Brain microvascular endothelial cell (primary cell): Measurements from ENCODE around the gene AVPR2.

Experiments used
- DNase-seq: peaks from one replicate; pipeline ENCODE4 v3.0.0-alpha.2; 2020
- H3K27ac ChIP-seq: fragments of 250-450 bp; sonication (Bioruptor Pico); 2 replicates; pipeline ENCODE4 v1.5.1; 2020; ENCODE audit warnings: mild to moderate bottlenecking, moderate library complexity
- H3K27me3 ChIP-seq: fragments of 250-450 bp; sonication (Bioruptor Pico); replicated peaks from 2 replicates; pipeline ENCODE4 v1.5.1; 2020; ENCODE audit warnings: mild to moderate bottlenecking
- H3K36me3 ChIP-seq: fragments of 250-450 bp; sonication (Bioruptor Pico); replicated peaks from 2 replicates; pipeline ENCODE4 v1.5.1; 2020; ENCODE audit warnings: mild to moderate bottlenecking
- H3K4me3 ChIP-seq: 2 replicates; pipeline ENCODE4 v1.5.1; 2011; ENCODE audit warnings: low read depth, mild to moderate bottlenecking, control low read depth, low read length, moderate library complexity
- CTCF ChIP-seq: IDR thresholded peaks from 2 replicates; pipeline ENCODE4 v1.5.1; 2011; ENCODE audit warnings: low read depth, mild to moderate bottlenecking, moderate library complexity, low read length, control low read depth, inconsistent platforms; ENCODE audit errors: missing control alignments
- in situ Hi-C: cut with HindIII; loops from 2 replicates; pipeline ENCODE4 v1.10.0; 2017; ENCODE audit warnings: low sequenced_read_pairs, low pct_ligation_motif_present

The AVPR2 gene

DNA sequence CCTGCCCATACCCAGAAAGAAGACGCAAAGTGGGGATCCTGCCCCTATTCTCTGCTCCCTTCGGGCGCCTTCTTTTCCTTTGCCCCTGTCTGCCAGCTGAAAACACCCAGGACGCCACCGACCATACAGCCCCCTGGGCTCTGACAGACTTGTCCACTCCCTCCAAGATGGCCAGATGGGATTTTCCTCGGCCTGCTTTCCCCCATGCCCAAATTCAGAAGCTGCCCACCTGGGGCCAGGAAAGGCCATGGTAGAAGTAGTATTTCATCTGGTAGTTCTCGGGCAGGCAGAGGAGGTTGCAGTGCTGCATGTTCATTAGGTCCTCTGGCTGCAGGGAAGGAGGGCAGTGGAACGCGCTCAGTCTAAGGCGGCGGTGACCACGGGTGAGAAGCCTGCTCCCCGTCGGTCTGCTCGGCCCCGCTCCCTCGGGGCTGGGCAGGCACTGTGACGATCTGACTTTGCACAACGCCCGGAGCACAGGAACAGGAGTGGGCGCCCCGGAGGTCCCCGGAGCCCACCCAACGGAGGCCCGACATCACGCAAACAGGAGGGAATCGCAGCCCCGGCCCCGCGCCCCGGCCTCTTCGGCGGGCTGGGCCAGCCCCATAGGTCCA, 29.8 kb downstream of the AVPR2 start:
- in situ Hi-C loops: no loop called here
- Histone ChIP-seq H3K27me3 (no peaks in the 10 kb centered on the region), H3K36me3 (peaks cover 10% of the 10 kb centered on the region), H3K4me3 (peak overlapping the region; percentile 73), H3K27ac (peak overlapping the region; percentile 47)
- no peak for TF ChIP-seq CTCF
- no peak for DNase-seq

- Histone ChIP-seq H3K27me3 (no peaks in the 10 kb centered on the region), H3K36me3 (peaks cover 10% of the 10 kb centered on the region), H3K4me3 (peak within 1 kb of the TSS; percentile 73), H3K27ac (peak within 1 kb of the TSS; percentile 47)
- no peak for DNase-seq
- in situ Hi-C loops: no loop called here
- TF ChIP-seq CTCF: no peak
Measured at GRCh38 chrX:153934762-153935325, 30.4 kb downstream of the AVPR2 start, which contains the start of gene NAA10. TSS of gene NAA10 (minus strand) at chrX:153935037. CDS start at chrX:153934904, 133 bp downstream.

DNA sequence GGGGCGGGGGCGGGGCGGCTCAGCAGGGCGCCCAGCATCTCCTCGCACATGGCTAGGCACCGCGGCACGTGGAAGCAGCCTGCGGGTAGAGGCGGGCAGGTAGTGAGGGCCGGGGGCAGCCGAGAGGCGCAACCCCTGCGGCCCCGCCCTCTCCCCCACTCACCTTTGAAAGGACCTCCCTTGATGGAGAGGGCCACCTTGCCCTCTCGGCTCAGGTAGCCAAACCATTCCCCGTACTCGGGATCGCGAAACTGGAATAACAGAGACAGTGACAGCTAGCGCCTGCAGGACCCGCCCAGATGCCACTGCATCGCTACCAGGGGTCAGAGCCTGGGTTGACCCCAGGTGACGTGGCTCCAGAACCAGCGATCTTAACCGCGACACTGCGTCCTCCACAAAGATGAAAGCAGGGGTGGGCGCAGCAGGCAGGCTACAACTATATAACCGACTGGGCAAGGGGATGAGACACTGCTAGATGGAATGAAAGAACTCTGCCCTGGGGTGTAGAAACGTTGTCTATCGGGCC, 30.9 kb downstream of the AVPR2 start:
- no peak for DNase-seq
- Histone ChIP-seq H3K27ac (no peak overlapping the region), H3K36me3 (peaks cover 10% of the 10 kb centered on the region), H3K27me3 (no peaks in the 10 kb centered on the region), H3K4me3 (peak overlapping the region; percentile 40)
- in situ Hi-C loops: no loop called here
- no peak for TF ChIP-seq CTCF

DNA sequence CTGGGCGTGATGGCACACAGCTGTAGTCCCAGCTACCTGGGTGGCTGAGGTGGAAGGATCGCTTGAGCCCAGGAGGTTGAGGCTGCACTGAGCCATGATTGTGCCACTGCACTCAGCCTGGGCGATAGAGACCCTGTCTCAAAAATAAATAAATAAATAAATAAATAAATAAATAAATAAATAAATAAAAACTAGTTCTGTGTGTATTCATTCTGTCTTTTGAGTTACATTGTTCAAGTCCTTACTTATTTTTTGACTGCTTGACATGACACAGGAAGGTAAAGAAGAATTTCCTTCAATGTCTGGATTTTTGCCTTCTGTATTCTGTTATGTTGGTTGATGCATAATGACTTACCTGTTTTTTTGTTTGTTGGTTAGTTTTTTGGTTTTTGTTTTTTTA, 32.6 kb downstream of the AVPR2 start:
- Histone ChIP-seq H3K4me3 (no peak overlapping the region), H3K27me3 (no peaks in the 10 kb centered on the region), H3K27ac (no peak overlapping the region), H3K36me3 (peaks cover 3% of the 10 kb centered on the region)
- DNase-seq: no peak
- in situ Hi-C loops: no loop called here
- TF ChIP-seq CTCF: no peak

DNA sequence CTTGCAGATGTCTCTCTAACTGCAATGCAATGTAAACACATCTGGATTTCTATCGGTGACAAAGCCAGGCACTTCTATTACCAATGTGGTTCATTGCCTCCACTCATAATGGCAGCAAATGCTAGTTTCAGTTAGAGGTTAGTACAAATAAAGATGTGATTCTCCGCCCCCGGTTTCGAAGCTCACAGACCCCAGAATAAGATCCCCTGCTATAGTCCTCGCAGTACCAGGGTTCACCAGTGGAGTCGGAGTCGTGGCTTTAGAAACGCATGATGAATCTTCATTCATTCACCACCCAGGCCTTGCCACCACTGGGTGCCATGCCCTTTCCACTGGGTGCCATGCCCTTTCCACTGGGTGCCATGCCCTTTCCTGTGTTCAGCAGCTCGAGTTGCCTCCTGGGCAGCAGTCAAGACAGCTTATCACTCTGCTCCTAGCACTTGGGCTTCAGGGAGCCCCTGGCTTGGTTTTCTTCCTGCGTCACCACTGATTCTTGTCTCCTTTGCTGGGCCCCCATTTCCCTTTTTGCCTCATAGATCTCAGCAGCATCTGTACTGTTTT, 33.8 kb downstream of the AVPR2 start:
- peak; percentile 28 for TF ChIP-seq CTCF
- Histone ChIP-seq H3K27ac (no peak overlapping the region), H3K4me3 (no peak overlapping the region), H3K36me3 (peaks cover under 1% of the 10 kb centered on the region), H3K27me3 (no peaks in the 10 kb centered on the region)
- DNase-seq: no peak
- in situ Hi-C loops: no loop called here
